NCI-H2196 treated with DMSO at 0.1 percent for 48 hours (cell line): ENCODE measurements around the gene GAGE10.
"Not testable (repeated sequence)": the region's sequence is repeated elsewhere in the genome, so short reads cannot be mapped to it uniquely, and the experiment has no call there.

Experiments
- DNase-seq: peaks from one replicate; lab custom pipeline; 2025; ENCODE audit not compliant: unreplicated experiment; lab: John Stamatoyannopoulos, UW

Gene GAGE10

GRCh38 chrX:49276207-49276606 lies 27.2 kb upstream of the GAGE10 start:
- no peak for DNase-seq

- DNase-seq: no peak
Measured at GRCh38 chrX:49276671-49277534, 26.5 kb upstream of the GAGE10 start.

GRCh38 chrX:49277535-49277830 lies 26.0 kb upstream of the GAGE10 start:
- DNase-seq: no peak

- no peak for DNase-seq
Measured at GRCh38 chrX:49278081-49278480, 25.4 kb upstream of the GAGE10 start.

DNA sequence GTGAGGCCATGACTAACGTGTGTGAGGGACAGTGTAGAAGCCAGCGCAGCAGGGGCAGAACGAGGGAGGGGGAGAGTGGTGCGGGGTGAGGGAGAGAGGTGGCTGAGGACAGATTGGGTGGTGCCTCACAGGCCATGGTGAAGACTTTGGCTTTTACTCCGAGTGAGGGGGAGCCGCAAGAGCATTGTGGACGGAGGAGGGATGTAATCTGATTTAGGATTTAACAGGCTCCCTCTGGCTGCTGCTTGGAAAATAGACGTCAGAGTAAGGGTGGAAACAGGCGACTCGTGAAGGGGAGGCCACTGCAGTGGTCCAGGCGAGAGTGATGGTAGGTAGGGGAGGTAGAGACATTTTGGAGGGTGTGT lies 20.8 kb upstream of the GAGE10 start:
- no peak for DNase-seq

GRCh38 chrX:49284212-49284611 lies 19.2 kb upstream of the GAGE10 start:
- DNase-seq: no peak

- DNase-seq: no peak
Measured at GRCh38 chrX:49286136-49286535, 17.3 kb upstream of the GAGE10 start.

DNA sequence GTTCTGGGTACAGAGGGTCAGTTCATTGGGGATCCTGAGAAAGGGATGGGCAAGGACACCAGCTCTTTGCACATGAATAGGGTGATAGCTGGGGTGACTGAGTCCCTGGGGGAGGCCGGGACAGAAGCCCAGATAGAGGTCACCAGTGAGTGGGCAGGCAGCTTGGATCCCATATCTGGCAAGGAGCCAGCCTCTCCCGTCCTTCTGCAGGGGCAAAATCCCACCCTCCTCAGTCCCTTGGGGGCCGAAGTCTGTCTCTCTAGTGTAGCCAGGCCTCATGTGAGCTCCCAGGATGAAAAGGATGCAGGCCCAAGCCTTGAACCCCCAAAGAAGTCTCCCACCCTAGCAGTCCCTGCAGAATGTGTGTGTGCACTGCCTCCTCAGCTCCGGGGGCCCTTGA lies 16.9 kb upstream of the GAGE10 start:
- DNase-seq: no peak

GRCh38 chrX:49287665-49288064 lies 15.8 kb upstream of the GAGE10 start:
- DNase-seq: no peak

- DNase-seq: no peak
Measured at GRCh38 chrX:49290215-49290614, 13.2 kb upstream of the GAGE10 start.

- DNase-seq: no peak
Measured at GRCh38 chrX:49291615-49292337, 11.7 kb upstream of the GAGE10 start.

DNA sequence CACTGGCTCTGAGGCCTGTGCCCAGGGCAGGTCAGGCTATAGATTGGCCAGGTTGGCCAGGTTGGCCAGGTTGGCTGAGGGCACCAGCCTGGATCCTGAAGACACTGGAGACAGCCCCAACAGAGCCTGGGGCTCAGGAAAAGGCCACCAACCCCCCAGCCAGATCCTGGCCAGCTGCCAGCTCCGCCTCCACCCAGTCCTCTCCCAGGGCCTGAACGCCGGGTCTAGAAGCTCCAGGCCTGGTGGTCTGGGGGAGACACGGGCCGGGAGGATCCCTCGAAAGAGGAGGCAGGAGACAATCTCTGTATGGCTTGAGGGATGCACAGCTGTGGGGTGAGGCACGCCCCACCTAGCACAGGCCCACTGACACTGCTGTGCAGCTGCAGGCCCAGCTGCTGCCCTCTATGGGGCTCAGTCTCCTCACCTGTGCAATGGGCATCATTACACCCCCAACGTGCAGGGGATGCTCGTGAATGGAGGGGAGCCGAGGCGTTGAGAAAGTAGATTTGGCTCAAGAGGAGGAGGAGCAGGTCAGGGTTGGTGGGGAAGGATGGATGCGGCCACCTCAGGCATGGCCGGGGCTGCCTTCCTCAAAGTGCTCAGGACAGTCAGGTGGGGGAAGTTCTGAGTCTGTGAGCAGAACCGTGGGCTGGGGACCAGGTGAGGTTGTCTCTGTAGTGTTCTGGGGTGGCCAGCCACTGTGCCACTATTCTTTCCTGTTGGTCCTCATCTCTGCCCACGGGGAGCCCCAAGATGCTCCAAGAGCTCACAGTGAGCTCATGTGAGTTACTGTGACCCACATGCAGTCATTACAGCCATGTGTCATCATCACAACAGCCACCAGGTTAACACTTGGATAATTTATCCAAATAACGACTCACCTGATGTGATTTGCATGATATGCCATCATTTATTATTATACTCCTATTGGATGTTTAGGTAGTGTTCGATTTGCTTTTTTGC lies 10.8 kb upstream of the GAGE10 start:
- no peak for DNase-seq

- DNase-seq: not testable (repeated sequence)
Measured at GRCh38 chrX:49299293-49299692, 4.2 kb upstream of the GAGE10 start.

- no peak for DNase-seq
Measured at GRCh38 chrX:49300703-49301102, 2.7 kb upstream of the GAGE10 start.

DNA sequence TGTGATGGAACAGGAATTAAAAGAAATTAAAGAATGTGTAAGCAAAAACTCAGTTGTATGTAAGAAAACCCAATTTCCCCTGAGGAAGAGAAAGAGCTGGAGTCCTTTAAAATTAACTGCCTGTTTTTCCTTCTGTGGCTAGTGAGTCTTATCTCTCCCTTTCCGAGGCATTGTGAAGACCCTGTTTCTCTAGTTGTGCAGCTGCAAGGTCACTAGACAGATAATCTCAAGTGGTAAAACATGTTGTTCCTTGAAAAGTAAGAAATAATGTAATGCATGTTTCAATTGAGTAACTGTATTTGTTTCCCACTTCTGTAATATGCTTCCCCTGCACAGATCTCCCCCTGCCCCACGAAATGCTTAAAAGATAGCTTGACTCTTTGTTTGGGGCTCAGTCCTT lies 4.3 kb downstream of the GAGE10 start:
- DNase-seq: not testable (repeated sequence)

DNA sequence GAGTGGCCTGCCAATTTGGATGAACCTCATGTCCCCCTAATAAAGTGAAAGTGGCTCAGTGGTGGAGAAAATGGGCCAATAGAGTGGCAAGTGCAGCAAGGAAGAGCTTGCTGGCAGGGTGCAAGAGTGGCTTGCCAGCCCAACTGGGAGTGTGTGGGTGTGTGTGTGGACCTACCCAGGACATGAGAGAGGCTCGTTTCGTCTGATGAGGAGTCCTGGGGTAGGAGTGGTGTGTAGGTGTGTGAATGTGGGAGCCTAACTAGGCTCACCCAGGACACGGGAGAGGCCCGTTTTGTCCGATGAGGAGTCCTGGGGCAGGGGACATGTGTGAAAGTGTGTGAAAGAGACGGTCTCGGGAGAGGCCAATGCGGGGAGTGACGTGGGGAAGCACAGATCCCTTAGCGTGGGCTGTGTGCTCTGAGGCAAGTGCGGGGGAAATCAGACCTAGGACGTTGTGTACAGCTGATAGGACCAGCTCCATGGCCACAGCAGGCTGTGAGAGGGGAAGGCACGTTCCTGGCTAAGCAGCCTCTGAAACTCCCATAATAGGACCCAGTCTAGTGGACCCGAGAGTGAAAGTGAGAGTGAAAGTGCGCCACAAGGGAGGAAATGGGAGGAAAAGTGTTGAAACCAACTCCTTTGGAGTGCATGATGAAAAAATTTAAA lies 5.3 kb downstream of the GAGE10 start:
- no peak for DNase-seq

GRCh38 chrX:49309401-49309981 lies 6.0 kb downstream of the GAGE10 start:
- DNase-seq: no peak

DNA sequence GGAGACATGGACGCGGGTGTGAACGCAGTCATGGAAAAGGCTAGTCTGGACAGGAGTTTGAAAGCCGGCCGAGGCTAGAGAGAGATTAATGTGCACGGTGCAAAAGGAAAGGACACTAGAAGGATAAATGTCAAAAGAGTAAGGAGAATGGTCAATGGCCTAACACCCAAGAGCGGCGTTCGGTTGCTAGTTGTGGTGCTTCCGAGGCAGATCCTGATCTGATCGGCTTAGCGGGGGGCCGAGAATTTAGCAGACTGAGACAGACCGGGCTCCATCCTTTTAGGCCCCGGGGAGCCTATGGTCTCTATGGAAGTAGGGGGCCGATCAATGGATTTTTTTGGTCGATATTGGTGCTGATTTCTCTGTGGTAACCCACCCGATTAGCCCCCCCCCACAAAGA lies 6.9 kb downstream of the GAGE10 start:
- DNase-seq: no peak

DNA sequence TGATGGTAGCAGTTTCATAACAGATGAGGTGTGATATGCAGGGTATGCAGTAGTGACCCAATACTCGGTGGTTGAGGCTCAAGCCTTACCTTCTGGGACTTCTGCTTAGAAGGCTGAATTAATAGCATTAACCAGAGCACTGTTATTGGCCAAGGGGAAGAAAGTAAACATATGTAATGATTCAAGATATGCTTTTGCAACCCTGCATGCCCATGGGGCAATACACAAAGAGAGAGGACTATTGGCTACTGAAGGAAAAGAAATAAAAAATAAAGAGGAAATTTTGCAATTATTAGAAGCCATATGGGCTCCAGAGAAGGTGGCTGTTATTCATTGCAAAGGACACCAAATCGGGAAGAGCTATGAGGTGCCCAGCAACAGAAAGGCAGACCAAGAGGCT lies 8.7 kb downstream of the GAGE10 start:
- DNase-seq: no peak

DNA sequence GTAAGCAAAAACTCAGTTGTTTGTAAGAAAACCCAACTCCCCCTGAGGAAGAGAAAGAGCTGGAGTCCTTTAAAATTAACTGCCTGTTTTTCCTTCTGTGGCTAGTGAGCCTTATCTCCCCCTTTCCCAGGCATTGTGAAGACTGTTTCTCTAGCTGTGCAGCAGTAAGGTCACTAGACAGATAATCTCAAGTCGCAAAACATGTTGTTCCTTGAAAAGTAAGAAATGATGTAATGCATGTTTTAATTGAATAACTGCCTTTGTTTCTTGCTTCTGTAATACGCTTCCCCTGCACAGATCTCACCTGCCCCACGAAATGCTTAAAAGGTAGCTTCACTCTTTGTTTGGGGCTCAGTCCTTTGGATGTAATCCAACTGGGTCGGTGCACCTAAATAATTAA lies 12.6 kb downstream of the GAGE10 start:
- no peak for DNase-seq

- DNase-seq: not testable (repeated sequence)
Measured at GRCh38 chrX:49321737-49322136, 18.3 kb downstream of the GAGE10 start, which contains the start of gene GAGE12J. Gene GAGE12J, plus strand, starts transcription at chrX:49322037. Its CDS starts 1,157 bp downstream, at chrX:49323194.
